Upper lobe of right lung (tissue), 1 donor: ENCODE data around the gene BCDIN3D. TPM values are rescaled to one million over a fixed set of nuclear protein-coding genes. Genes with fewer than 3 reads are reported as not detected.

Experiments
- ATAC-seq: fragments of 200-7000 bp; cut with Tn5 transposase; one replicate; pipeline ENCODE4 v1.9.1; 2020; ENCODE audit warnings: mild to moderate bottlenecking, moderate library complexity
- DNase-seq: peaks from one replicate; pipeline ENCODE4 v3.0.0-alpha.2; 2020
- H3K27ac ChIP-seq: fragments of 200-600 bp; one replicate; pipeline ENCODE4 v1.8.0; 2022
- H3K27me3 ChIP-seq: fragments of 200-600 bp; one replicate; pipeline ENCODE4 v1.8.0; 2022; ENCODE audit warnings: mild to moderate bottlenecking
- H3K36me3 ChIP-seq: fragments of 200-600 bp; one replicate; pipeline ENCODE4 v1.8.0; 2022
- H3K4me1 ChIP-seq: fragments of 200-600 bp; one replicate; pipeline ENCODE4 v1.8.0; 2022
- H3K4me3 ChIP-seq: fragments of 200-600 bp; one replicate; pipeline ENCODE4 v1.8.0; 2022; ENCODE audit warnings: mild to moderate bottlenecking
- H3K9me3 ChIP-seq: fragments of 200-600 bp; one replicate; pipeline ENCODE4 v1.8.0; 2022
- CTCF ChIP-seq: fragments of 200-600 bp; IDR thresholded peaks from one replicate; pipeline ENCODE4 v1.8.0; 2022; ENCODE audit warnings: antibody characterized with exemption
- intact Hi-C: fragments of 100-400 bp; cut with DNase I; formaldehyde crosslinking; loops from one replicate; pipeline ENCODE4 v1.11.0; 2022
- total RNA-seq: library from RNA; stranded (reverse); fragmentation: NEBNext Ultra II Directional; extraction: Animal tissue kit (Norgen Biotek cat#: 25700); gene quantifications from one replicate; pipeline ENCODE4 v1.2.1, GENCODE V29; 2021
- donor health status: DM: no; HTN: yes; CAD: no; lungs with severe emphysema.

The BCDIN3D gene
- total RNA-seq, 1 donor from 2014 or later: 4.9 TPM

GRCh38 chr12:49827051-49827400, 15.9 kb downstream of the BCDIN3D start:
- no peaks in the 10 kb centered on the region for H3K9me3 ChIP-seq
- ATAC-seq (no peak), DNase-seq (no peak)
- H3K27ac ChIP-seq: peak overlapping the region; percentile 86
- H3K4me1 ChIP-seq: peaks cover 48% of the 10 kb centered on the region
- no peaks in the 10 kb centered on the region for H3K27me3 ChIP-seq
- no peak for TF ChIP-seq CTCF
- no peaks in the 10 kb centered on the region for H3K36me3 ChIP-seq
- intact Hi-C loops: no loop called here
- peak overlapping the region; percentile 87 for H3K4me3 ChIP-seq

- no peaks in the 10 kb centered on the region for H3K36me3 ChIP-seq
- H3K27ac ChIP-seq: peak overlapping the region; percentile 6
- no peak overlapping the region for H3K4me3 ChIP-seq
- no peak for TF ChIP-seq CTCF
- ATAC-seq: no peak
- H3K27me3 ChIP-seq: no peaks in the 10 kb centered on the region
- H3K4me1 ChIP-seq: peaks cover 55% of the 10 kb centered on the region
- intact Hi-C loops: no loop called here
- H3K9me3 ChIP-seq: no peaks in the 10 kb centered on the region
- DNase-seq: no peak
Measured at GRCh38 chr12:49825971-49826421, 16.9 kb downstream of the BCDIN3D start.

- Histone ChIP-seq H3K9me3 (no peaks in the 10 kb centered on the region), H3K27me3 (no peaks in the 10 kb centered on the region), H3K4me1 (peaks cover 60% of the 10 kb centered on the region), H3K27ac (peak overlapping the region; percentile 71), H3K4me3 (no peak overlapping the region), H3K36me3 (no peaks in the 10 kb centered on the region)
- intact Hi-C loops: no loop called here
- ATAC-seq (peak; percentile 19), DNase-seq (no peak)
- no peak for TF ChIP-seq CTCF
Measured at GRCh38 chr12:49825360-49825970, 17.4 kb downstream of the BCDIN3D start.

GRCh38 chr12:49824895-49825294, 18.0 kb downstream of the BCDIN3D start:
- H3K27ac ChIP-seq: peak overlapping the region; percentile 71
- no peak for TF ChIP-seq CTCF
- intact Hi-C loops: no loop called here
- peaks cover 63% of the 10 kb centered on the region for H3K4me1 ChIP-seq
- no peak overlapping the region for H3K4me3 ChIP-seq
- H3K27me3 ChIP-seq: no peaks in the 10 kb centered on the region
- DNase-seq (no peak), ATAC-seq (peak; percentile 33)
- no peaks in the 10 kb centered on the region for H3K9me3 ChIP-seq
- H3K36me3 ChIP-seq: no peaks in the 10 kb centered on the region

- Histone ChIP-seq H3K36me3 (no peaks in the 10 kb centered on the region), H3K4me3 (no peak overlapping the region), H3K27ac (peak overlapping the region; percentile 71), H3K9me3 (no peaks in the 10 kb centered on the region), H3K4me1 (peaks cover 63% of the 10 kb centered on the region), H3K27me3 (no peaks in the 10 kb centered on the region)
- ATAC-seq (no peak), DNase-seq (no peak)
- intact Hi-C loops: no loop called here
- no peak for TF ChIP-seq CTCF
Measured at GRCh38 chr12:49824416-49824815, 18.5 kb downstream of the BCDIN3D start.

- H3K4me3 ChIP-seq: no peak overlapping the region
- peaks cover 60% of the 10 kb centered on the region for H3K4me1 ChIP-seq
- no peaks in the 10 kb centered on the region for H3K9me3 ChIP-seq
- H3K27me3 ChIP-seq: no peaks in the 10 kb centered on the region
- DNase-seq (no peak), ATAC-seq (no peak)
- intact Hi-C loops: no loop called here
- peak overlapping the region; percentile 6 for H3K27ac ChIP-seq
- TF ChIP-seq CTCF: no peak
- H3K36me3 ChIP-seq: no peaks in the 10 kb centered on the region
Measured at GRCh38 chr12:49823951-49824350, 19.0 kb downstream of the BCDIN3D start.
